GM10847 (cell line): ENCODE data around the gene FLNC.

ENCODE experiments used
- POLR2A ChIP-seq: IDR thresholded peaks from 2 replicates; pipeline ENCODE4 v1.6.1; 2011; ENCODE audit not compliant: insufficient read length; ENCODE audit errors: extremely low read depth

The FLNC gene

DNA sequence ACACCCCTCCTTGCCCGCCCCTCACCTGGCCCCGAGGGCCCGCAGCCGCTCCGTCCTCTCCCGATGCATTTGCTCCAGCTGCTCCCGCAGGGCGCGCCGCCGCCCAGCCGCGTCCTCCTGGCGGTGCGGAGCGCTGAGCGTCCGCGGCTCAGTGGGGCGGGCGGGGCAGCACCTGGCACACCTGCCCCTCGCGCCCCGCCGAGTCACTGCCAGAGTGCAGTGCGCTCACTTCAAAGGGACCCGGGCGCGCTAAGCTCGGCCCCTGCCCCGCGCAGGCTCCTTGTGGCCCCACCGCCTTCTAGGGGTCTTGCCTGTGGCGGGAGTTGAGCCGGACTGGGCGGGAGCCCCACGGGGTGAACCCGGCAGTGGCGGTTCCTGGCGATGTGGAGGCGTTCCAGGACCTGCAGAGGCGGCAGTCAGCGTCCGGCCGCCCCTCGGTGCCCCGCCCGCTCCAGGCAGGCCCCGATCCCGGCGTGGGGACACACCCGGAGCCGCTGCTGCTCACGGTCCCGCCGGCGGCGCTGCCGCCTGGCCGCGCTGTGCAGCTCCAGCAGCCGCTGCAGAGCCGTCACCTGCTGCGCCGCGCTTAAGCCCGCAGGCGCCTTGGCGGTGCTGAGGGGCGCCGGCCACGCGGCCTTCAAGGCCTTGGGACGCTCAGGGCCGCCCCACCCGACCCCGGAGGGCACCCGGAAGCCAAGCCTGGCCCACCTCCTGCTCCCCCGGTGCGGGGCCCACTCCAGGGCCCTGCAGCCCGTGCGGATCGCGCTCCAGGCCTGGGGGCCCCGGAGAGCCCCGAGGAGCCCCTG is 39.1 kb downstream of the FLNC start:
- no peak for TF ChIP-seq POLR2A

DNA sequence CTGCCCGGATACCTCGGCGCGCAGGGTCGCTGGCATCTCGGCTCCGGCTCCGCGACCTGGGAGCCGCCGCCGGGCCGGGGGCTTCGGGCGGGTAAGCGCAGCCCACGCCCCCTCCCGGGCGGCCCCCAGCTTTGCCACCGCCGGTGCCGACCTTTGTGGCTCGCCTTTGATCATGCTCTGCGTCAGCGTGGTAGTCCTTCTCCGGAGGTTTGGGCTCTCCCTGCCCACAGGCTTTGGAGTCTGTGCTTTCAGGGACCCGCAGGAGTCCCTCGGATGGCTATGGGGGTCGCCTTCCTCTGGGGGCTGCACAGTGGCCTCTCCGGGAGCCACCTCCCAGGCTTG is 39.7 kb downstream of the FLNC start:
- no peak for TF ChIP-seq POLR2A

DNA sequence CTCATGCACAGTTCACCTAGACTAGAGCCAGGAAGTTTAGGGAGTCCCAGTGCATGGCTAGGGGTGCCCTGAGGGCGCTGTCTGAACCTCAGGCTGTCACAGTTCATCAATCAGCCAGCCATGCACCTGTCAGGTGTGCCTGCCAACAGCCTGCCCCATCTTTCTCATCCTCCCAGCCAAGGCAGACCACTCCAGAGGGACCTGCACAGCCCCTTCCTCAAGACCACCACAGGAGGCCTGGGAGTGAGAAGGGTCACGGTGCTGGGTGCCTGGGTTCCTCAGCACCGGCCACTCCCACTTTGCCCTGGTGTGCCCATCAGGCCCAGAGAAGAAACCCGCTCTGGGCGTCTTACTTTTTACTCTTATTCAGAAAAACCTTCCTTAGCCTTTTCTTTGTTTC is 40.8 kb downstream of the FLNC start:
- no peak for TF ChIP-seq POLR2A

DNA sequence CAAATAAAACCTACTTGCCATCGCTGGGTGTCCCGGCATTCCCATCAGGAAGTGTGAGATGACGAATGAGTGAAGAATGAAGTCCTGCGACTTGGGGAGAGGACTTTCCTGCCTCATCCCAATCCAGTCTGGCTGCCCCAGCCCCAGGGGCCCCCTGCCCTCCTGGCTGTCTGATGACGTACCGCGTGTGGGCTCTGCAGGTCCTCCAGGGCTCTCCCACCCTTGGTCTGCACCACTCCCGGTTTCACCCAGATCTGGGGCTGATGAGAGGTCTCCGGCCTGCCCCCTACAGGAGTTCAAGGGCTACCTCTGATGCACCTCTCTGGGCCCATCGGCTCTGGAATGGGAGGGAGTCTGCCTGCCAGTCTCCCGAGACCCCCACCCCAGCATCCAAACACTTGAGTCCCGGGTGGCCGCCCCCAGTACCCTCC is 42.2 kb downstream of the FLNC start:
- no peak for TF ChIP-seq POLR2A

DNA sequence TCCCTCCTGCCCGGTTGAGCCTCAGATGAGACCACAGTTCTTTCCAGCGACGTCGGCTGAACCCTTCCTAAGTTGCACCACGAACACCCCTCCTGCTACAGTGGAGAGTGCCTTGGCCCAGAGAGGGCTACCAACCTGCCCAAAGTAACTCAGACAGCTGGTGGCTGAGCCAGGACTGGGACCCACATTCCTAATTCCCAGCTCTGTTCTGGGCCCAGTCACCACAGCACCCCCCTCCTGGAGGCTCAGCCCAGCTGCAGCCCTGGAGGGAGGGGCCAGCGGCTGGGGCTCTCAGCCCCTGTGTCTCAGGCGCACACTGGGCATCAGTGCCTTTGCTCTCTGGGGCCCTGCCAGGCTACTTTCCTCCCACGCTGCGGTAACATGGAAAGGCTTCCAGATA is 43.0 kb downstream of the FLNC start:
- TF ChIP-seq POLR2A = no peak

DNA sequence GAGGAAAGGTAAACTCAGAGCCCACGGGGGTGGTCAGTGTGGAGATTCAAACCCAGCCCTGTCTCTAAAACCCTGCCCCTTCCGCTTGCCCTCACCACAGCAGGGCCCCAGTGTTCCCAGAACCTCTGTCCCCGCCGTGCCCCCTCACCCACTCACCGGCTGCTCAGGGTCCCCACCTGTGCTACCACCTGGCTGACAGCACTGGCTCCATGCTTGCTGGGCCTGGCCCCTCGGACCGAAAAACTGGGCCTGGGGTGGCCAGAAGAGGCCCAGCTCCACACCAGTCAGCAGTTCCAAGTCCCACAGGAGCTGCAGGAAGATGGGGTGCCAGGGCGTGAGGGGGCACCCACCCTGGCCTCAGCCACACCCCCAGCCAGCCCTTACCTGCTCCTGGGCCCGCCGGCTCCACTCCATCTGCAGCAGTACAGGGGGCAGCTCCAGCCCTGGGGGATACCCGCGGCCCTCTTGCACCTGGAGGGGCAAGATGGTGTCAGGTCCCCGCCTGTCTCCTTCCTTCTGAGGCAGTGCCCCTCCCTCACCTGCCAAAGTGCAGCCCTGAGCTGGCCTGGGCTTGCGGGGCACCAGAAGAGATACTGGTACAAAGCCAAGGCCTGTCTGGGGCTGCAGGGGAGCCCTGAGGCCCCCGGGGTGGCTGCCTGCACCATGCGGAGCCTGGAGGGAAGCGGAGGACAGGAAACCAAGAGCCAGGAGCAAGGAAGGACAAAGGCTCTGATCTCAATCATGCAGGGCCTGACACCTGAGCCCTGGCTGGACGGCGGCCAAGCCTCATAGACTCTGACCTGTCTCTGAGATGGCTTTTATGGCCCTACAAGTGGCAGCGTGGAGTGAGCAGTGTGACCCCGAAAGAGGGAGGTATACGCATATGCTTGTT is 44.2 kb downstream of the FLNC start:
- no peak for TF ChIP-seq POLR2A

DNA sequence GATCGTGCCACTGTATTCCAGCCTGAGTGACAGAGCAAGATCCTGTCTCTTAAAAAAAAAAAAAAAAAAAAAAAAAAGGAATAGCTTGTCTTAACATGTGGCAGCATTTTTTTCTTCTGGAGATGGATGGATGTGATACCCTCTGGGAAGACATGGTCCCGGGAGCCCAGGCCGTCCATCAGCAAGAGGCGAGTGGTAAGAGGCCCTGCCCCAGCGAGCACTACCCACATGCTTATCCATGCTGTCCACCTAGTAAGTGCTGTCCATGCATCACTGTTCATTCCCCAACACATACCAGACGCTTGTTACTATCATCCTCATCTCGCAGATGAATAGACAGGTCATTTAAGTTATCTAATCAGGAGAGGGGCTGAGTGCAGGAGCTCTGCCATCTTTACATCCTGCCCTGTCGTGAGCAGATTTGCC is 45.3 kb downstream of the FLNC start:
- TF ChIP-seq POLR2A = no peak

DNA sequence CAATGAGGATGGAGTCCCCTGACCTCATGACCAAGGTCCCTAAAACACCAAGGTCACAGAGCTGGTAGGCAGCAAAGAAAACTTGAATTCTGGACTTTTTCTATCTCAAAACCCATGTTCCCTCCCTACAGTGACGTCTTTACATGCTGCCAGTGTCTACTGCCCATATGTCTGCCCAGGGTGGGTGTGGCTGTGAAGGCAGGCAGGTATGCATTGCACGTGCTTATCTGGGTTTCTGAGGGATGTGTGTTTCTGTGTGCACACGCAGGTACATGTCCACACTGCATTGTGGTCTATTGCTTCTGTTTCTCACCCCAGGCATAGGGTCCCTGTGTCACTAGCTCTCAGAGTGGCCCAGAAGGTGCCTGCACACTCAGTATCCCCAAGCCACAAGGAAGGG is 45.9 kb downstream of the FLNC start:
- TF ChIP-seq POLR2A = no peak

DNA sequence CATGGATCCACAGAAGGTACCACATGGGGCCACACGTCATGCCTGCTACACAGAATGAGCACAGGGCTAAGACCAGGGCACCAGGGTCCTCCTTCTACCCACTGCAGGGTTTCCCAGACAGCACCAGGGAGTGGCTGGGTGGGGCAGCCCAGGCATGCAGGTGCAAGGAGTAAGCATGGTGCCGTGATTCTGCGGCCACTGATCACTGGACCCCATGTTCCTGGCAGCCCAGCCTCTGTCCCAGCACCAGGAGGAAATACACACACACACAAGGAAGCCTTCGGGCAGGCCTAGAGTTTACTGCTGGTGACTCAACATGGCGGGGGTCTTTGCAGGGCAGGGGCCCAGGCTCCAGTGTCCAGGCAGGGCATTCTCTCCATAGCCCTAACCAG is 46.4 kb downstream of the FLNC start:
- no peak for TF ChIP-seq POLR2A

DNA sequence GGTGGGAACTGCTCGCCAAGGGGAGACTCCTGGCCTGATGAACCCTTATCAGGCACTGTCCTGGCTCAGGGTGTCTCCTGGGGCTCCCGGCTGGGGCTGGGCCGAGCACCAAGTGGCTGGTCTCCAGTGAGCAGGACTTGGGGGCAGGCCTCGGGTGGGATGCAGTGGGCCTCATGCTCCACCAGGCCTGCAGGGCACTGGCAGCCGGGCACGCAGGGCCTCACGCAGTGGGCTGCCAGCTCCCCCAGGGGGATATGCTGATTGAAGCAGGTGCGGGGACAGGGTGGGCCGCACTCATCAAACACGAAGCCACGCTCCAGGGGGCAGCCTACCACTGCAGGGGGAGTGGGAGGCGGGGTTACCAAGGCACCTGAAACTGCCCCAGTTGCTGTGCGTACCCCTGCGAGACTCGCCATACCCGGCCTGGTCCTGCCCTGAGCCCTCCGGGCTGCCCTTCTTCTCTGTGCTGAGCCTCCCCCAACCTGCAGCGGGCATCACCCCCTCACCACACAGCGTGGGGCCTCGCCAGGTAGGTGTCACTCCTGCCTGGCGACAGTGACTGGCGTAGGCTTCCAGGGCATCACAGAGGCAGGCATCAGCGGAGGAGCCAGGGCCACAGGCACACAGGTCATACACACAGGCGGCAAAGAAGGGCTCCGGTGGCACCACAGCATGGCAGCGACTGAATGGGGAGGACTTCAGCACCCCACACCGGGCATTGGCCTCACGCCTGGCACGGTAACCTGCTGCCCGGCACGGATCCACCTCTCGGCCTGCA is 47.0 kb downstream of the FLNC start:
- no peak for TF ChIP-seq POLR2A

DNA sequence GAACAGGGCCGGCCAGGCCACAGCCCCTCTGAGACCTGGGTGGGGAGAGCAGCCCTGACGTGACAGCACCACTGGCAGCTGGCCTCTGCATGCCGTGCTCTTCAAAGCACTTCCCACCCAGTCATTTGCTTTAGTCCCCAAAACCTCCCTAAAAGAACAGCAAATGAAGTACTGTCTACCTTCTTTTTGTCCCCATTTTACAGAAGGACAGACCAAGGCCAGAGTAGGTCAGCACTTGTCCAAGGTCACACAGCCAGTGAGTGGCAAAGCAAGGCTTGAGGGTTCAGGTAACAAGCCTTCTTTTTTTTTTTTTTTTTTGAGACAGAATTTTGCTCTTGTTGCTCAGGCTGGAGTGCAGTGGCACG is 47.5 kb downstream of the FLNC start:
- TF ChIP-seq POLR2A = no peak

DNA sequence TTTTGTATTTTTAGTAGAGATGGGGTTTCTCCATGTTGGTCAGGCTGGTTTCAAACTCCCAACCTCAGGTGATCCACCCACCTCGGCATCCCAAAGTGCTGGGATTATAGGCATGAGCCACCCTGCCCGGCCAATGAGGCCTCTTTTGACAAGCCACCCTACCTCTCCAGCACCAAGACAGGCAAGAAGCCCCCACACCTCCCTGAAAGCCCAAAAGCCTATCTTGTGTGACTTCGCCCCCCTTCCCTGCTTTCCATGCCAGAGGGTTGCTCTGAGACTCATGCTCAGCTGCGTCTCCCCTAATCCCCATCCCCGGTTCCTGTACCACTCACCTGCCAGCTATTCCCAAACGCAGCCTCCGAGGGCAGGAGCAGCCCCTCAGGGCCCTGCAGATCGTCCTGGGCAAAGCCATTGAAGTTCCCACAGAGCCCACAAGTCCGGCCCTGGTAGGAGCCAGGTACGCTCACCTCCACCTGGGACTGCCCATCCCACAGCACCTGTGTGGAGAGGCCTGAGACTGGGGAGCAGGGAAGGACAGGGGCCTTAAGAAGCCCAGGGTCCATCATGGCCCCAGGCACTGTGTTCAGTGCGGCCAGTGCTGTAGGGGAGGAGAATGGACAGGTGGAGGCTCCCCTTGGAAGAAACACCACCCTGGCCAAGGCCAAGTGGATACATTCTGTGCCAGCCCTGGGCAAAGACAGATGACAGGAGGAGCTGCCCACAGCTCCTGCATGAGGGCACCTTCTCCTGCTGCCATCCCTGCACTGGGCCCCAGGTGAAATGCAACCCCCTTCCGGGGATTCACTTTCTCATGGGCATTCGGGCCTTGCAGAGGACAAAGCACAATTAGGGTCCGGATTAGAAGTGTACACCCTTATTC is 48.3 kb downstream of the FLNC start:
- no peak for TF ChIP-seq POLR2A

DNA sequence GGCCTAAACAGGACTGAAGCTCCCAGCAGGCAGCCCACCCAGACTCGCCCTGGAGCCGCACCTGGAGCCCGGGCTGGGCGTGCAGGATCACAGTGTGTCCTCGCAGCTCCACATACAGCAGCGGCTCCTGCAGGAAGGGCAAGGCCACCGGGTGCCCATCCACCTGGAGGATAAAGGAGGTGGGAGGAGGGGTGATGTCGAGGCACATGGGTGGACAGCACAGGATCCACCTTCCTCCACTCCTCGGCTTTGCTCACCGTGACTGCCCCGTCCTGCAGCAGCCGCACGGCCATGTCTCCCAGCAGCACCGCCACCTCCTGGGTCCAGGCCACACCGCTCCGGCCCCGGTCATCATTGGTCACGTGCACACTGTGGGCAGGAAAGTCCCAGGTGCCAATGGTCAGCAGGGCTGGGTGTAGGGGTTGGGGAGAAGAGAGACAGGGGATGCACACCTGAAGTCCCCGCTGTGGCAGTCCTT is 49.3 kb downstream of the FLNC start:
- TF ChIP-seq POLR2A = no peak

DNA sequence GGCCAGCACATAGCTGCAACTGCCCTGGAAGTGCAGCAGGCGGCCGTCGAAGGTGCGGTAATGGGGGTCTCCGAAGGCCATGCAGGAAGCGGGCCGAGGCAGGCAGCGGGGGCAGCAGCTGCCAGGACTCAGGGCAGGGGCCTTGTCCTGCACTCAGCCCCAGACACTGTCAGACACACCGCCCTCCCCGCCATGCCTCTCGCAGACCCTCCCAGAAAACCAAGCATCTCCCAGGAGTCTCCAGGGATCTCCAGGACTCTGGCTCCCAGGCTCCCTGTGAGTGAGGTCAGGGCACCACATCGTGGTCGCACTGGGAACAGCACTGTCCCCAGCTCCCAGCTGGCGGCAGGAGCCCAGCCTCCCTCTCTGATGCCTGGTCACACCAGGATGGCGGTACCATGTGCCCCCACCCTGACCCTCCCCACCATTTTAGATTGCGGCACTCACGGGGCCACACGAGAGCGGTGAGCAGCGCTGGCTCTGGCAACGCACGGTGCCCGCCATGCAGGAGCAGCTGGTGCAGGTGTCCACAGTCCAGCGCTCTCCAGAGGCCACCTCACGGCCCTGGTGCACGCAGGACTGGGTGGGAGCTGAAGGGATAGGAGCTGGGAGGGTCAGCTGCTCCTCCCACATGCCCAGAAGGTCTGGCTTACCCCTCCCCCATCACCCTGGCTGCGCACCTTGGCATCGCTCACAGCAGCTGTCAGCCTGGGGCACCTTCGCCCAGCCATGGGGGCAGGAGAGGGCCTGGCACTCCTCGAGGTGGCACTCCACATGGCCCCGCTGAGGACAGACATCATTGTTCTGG is 49.9 kb downstream of the FLNC start:
- no peak for TF ChIP-seq POLR2A
